Mesenteric fat pad (tissue), 1 donor: ENCODE measurements around the gene PLPP4. TPM values are rescaled to one million over a fixed set of nuclear protein-coding genes. Genes with fewer than 3 reads are reported as not detected.

Source experiments
- DNase-seq: peaks from one replicate; pipeline ENCODE4 v3.0.0-alpha.2; 2020; ENCODE audit warnings: low spot score
- total RNA-seq: library from RNA; stranded (reverse); fragmentation: NEBNext Ultra II Directional; extraction: Animal tissue kit (Norgen Biotek cat#: 25700); gene quantifications from one replicate; pipeline ENCODE4 v1.2.1, GENCODE V29; 2021
- donor health status: DM: yes; HTN: yes; CAD: no.

Gene PLPP4
- total RNA-seq, 1 donor from 2014 or later: not detected

DNA sequence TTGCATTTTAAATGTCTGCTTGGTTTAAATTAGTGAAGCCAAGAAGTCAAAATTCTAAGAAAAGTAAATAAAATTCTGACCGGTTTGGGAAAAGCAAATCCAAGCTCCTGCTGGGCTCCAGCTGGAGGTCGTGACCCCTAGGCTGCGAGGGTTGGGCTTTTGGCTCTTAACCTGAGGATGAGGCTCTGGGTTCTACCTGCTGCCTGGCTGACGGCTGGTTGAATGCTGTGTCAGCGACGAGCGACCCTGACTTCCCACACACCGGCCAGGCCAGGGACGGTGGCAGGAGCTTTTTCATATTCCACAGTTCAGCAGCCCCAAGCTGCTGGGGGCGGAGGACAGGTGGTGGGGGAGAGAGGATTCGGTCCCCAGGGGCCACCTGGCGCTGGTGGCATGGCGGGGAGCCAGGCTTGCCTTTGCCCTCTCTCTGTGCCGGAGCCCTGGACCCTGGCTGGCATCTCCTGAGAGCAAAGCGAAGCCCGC lies 843 bp upstream of the PLPP4 start:
- DNase-seq: no peak

DNA sequence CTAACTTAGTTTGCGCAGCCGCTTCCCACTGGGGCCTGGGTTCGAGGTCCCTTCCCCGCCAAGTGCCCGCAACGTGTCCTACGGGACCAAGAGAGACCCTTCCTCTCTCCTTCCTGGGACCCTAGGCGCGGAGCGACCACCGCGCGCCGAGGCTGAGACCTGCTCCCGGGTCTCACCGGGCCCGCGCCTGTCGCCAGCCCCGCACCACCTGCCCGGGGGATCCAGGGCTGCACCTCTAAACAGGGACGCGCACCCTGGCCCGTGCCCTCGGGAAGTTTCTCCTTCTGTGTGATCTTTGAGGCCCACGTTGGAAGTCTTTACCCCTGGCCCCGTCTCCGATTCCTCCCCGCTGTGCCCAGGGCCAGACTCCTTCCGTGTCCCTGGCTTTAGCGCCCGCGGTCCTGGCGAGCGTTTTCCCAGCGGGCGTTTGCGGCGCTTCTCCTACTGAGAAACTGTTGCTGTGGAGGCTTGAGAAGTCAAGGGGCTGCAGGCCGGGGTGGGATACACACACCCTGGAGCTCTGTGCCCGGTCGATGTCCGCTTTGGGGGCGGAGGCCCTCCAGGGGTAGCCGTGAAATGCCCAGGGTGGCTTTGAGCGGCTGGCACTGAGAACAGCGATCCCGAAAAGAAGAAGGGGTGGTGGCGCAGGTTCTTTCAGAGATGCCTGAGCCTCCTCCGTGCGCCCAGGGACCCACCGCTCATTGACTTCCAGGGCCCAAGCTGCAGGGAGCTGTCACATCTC lies 575 bp downstream of the PLPP4 start:
- no peak for DNase-seq

DNA sequence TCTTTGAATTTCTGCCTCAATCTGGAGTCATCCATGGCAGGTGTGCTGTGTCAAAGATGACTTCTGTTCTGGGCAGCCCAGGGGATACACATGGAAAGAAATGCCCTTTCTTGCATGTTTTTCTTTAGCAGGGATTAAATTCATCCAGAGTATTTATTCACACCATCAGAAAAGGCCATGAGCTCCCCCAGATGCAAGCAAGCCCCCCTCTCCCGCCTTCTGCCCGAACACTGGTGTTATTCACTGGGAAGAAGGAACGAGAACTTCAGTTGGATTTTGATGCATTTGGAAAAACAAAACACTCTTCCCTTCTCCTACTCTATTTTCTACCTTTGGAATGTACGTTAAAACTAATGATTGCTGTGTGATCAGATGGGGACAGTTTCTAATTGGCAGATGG lies 1.4 kb downstream of the PLPP4 start:
- DNase-seq: no peak

DNA sequence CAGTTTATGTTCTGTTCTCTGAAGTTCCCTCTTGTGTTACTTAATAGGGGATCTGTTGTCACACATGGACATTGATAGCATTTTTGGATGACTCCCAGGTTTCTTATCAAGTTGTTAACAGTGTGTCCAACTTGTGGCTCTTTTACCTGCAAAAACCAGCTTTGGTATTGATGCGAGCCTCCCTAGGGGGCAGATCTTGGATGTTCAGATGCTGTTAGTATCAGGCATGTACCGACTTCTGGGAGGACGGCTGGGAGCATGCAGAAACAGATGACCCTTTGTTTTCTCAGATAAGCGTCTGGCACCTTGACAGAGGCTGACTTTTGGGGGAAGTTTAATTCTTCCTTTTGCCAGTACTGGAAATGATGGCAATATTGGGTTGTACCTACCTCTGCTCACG lies 2.2 kb downstream of the PLPP4 start:
- no peak for DNase-seq

DNA sequence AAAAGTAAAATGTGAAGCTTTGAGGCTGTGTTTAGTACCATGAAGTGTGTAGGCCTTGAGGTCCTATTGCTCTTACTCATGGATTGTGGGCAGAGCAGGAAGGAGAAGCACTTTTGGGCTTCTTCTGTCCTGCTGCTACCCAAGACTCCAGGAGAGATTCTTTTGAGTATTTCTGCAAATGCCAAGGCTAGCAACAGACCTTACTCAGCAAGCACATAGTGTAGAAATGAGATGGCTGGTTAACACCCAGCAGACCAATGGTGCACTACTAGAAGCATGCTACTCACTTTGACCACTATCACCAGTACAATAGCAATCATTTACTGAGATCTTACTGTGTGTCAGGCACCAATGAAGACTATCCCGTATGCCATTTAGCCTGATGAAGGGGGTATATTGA lies 3.2 kb downstream of the PLPP4 start:
- DNase-seq: no peak

DNA sequence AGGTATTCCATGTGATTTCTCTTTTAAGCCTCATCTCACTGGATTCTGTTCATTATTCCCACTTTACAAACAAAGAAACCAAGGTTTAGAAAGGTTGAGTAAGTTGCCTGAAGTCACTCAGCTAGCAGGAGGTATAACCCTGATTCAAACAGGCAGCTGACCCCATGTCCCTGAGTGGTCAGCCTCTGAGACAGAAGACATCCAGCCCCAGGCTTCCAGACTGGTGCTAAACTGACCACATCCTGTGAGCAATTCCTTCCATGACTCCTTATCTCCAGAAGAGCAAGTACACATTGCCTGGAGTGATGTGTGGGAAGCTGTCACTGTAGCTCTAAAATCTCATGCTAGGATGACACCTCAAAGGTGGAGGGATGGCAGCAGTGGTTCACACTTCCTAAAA lies 3.7 kb downstream of the PLPP4 start:
- no peak for DNase-seq

DNA sequence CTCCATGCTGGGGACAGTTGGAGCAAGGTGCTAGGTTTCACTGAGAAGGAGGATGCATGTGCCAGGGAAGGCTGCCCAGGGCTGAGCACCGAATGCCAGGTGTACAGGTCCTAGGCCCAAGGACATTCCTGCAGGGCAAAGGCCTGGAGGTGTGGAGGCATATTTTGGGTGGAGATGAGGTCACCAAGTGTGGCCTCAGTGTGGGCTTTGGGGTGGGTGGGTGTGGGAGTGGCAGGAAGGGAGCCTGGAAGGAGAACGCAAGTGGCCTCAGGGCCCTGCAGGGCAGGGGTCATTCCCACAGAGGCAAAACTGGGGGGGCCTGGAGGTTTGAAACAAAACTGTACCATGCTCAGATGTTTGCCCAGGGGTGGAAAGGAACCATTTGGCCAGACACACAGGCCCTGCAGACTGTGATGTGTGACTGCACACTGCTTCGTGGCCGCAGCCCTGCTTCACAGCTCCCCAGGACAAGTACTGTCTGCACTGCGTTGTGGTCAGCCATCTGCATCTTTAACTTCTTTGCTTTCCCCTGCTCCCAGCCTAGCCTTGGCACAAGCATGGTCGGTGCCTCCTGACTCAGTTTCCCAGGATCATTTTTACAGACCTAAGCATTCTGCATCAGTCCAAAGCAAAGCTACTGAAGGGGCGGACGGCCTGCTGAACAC lies 5.1 kb downstream of the PLPP4 start:
- no peak for DNase-seq

DNA sequence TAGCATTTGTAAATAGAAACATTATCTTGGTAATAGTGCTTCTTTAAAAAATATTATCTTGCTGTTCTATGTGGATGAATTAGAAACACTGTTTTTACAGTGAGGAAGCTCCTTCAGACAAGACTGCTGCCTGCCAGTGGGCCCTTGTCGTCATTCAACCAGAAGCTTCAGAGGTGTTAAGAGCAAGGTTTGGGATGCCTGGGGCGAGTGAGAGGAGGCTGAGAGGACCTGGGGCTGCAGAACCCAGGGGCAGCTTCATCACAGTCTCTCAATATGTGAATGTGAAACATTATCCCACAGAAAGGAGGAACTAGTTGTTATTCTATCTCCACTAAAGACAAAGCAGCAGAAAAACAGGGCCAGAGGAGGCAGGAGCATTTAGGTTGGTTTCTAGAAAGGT lies 8.1 kb downstream of the PLPP4 start:
- no peak for DNase-seq

DNA sequence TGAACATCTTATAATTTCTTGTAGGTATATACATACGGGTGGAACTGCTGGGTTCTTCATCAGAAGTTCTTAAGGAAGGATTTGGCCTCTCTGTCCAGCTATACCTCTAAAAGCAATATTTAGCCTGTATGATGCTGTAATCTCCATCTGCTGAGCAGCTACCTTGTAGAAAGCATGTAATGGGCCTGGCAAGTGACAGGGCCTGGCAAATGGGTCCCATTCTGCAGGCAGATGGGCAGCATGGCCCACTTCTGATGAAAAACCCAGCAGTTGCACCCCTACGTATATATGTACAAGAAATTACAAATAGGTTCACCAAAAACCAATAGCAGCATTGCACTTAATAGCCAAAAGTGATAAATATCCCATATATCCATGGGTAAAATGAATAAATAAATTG lies 9.0 kb downstream of the PLPP4 start:
- DNase-seq: no peak

DNA sequence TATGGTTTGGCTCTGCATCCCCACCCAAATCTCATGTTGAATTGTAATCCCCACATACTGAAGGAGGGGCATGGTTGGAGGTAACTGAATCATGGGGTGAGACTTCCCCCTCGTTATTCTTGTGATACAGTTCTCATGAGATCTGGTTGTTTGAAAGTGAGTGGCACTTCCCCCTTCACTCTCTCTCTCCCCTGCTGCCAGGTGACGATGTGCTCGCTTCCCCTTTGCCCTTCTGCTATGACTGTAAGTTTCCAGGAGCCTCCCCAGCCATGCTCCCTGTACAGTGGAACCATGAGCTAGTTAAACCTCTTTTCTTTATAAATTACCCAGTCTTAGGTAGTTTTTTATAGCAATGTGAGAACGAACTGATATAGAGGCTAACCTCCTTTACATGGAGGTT lies 16.6 kb downstream of the PLPP4 start:
- DNase-seq: no peak

DNA sequence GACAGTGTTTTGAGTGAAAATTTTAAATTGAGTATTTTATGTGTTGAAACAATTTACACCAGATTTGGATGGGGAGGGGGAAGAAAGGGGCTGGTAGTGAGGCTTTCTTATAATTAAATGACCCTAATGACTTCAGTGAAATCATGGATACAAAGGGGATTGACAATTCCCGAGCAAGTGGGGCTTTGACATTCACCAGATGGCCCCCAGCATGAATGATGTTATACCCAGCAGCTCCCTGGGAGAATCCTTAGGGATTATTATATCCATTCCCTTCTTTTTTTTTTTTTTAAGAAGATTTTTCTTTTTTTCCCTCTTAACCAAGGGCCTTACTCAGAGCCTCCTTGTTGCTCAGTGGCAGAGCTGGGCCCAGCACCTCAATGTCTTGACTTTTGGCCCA lies 17.9 kb downstream of the PLPP4 start:
- DNase-seq: no peak

DNA sequence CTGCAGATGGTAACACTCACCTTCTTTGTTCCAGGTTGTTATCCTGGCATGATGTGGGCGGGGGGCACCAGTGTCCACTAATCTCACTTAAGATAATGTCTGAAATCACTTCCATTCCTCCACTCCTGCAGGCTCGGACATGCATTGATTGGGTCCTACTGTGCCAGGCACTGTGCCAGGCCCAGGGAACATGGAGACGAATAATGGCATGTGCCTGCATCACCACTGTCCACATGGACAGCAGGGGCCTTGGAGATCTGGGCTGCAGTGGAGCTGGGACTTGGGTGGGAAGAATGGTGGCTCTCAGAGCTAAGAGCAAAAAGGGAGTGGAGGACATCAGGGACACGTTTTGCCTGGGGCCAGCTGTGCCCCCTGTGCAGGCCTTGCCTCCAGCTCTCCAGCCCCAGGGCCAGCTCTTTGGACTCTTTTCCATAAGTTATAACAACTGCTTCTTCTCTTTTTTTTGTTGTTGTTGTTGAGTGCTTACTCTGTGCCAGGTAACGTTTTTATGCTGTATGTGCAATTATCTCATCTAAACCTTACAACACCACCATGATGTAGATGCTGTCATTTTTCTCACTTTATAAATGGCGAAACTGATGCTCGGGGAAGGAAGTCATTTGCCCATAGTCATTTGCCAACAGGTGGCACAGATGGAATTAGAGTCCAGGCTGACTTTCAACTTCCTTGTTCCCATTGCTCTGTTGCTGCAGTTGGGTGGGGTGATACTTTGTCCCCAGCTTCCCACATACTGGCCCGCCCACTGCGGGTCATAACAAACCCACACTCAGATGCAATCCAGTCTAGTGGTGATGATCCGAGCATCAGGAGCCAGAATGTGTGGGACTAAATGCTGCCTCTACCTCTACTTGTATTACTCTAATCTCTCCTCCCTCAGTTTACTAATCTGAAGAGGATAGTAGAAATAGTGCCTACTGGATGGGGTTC lies 19.1 kb downstream of the PLPP4 start:
- no peak for DNase-seq

DNA sequence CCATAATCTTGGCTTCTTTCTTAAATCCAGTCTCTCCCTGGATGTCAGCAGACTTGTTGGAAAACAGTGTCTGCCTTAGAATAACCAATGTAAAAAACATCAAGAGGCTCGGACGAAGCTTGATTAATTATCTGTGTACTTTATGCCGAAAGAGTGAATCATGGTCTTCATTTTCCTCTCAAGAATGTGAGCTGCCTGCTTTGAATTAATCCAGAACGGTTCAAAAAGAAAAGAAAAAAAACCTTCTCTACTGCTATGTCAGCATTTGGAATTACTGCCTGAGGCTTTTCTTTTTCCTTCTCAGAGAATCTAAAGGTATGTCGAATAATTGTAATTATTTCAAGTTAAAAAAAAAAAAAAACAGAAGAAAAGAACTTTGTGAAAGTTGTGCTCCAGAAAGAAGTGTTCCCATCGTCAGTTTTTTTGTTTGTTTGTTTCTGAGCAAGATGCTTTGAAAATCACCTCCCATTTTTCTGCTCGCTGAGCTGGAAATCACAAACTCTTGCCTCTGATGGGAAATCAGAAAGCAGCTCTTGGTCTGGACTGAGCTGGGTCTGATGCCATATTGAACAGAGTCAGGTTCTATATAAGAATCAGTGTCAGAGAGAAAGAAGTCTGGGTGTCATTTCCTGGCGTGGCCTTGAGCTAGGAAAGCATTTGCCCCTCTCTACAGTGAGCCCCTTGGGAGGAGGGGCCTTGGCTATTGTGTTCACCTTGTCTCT lies 20.2 kb downstream of the PLPP4 start:
- DNase-seq: no peak

DNA sequence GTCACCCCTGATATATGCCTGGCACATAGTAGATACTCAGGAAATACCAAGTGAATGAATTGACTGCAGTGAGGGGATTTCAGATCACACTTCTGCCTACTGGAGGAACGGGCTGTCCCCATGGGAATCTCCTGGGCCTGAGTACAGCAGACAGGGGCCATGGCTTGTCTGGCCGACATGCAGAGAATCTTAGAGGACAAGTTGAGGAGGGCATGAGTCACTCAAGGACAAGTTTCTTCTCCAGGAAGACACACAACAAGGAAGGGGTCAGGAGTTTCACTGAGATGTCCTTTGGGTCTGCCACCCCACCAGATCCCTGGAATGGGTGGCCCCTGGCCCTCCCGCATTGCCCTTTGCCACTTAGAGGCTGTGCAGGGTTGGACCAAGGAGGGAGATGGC lies 20.7 kb downstream of the PLPP4 start:
- no peak for DNase-seq

DNA sequence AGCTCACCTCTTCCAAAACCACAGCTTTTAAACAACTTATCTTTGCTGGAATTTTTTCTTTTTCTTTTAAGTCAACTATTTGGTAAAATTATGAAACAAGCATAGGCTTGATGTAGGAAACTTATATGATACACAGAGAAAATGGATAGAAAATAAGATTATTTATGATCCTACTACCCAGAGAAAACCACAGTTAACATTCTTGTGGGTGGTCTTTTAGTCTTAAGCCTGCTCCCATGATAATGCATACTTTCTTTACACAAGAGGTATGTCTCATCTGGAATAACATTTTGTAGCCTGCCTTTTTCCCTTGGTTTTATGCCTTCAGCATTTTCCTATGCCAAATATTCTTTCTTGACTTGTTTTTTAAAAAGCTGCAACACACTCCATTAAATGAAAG lies 21.4 kb downstream of the PLPP4 start:
- no peak for DNase-seq

DNA sequence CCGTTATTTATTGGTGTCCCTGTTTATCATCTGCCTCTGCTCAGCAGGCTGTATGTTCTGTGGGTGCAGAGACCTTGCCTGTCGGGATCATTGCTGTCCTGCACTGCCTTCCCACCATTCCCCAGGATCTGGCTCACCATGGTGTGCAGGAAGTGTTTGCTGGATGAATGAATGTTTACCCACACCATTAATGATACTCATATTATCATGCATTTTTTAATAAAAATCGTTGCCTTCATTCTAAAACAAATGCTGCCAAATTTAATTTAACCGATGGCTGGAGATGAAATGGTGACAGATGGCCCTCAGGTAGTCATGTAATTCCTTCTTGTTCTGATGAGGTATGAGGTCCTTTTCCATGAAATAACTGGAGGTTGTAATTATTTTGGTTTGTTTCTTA lies 22.5 kb downstream of the PLPP4 start:
- no peak for DNase-seq

DNA sequence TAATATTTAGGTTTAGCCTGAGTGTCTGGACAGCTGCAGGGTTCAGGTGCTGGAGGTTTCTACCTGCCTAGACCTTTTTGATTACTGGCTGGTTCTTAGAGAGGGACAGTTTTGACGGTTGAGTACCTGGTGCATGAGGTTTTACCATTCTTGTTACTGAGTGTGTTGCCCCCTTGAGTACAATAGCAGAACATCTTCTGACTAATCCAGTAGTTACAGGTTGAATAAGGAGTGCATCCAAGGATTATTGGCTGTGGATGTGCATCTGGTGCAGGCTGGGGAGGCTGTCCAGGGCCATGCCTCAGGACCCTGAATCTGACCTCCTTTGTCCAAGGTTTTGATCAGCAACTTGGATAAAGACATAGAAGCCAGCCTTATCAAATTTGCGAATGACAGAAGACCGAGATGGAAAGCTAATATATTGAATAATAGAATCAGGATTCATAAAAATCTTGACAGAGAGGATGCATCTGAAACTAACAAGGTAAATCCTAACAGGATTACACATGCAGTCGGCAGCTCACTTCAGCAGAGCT lies 23.1 kb downstream of the PLPP4 start:
- DNase-seq: no peak

DNA sequence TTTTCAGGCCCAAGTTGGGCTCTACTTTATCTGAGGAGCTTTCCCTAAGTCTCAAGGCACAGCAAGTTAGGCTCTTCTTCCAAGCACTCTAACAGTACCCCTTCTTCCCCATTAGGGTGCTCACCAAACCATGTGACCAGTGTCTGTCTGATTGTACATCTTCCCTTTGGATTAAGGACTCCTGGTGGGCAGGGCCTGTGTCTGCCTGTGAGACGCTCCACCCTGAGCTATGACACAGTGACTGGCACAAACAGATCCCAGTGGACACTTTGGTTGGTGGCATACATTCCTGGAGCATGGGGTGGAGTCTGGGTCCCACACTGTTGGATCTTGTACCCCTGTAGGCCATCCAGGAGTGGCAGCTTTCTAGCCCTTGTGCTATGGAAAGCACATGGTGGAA lies 23.8 kb downstream of the PLPP4 start:
- no peak for DNase-seq

DNA sequence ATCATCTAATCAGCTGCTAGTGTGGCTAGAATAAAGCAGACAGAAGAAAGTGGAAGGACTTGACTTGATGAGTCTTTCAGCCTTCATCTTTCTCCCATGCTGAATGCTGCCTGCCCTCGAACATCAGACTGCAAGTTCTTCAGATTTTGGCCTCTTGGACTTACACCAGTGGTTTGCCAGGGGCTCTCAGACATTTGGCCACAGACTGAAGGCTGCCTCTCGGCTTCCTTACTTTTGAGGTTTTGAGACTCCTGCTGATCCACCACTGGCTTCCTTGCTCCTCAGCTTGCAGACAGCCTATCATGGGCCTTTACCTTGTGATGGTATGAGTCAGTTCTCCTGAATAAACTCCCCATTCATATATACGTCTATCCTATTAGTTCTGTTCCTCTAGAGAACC lies 26.0 kb downstream of the PLPP4 start:
- no peak for DNase-seq

DNA sequence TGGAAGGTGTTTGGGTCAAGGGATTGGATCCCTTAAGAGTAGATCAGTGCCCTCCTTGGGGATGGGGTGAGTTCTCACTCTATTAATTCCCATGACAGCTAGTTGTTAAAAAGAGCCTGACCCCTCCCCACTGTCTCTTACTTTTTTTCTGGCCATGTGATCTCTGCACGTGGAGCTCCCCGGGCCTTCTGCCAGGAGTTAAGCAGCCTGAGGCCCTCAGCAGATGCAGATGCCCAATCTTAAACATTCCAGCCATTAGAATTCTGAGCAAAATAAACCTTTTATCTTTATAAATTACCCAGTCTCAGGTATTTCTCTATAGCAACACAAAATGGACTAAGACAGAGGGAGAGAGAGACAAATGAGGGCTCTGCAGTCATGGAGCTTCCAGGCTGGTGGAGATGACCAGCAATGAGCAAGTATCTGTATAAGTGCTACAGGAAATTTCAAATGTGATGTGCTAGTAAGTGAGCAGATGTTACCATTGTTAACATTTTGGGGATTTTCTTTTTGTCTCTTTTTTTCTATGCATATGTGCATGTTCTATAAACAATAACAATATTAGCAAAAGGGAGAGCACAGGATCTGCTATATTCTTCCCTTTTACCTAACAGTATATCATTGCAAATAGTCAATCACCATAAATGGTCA lies 26.7 kb downstream of the PLPP4 start:
- no peak for DNase-seq
